Mesendoderm (in vitro differentiated cells): Measurements from ENCODE around the gene RXRA.

ENCODE experiments used
- DNase-seq: peaks from one replicate; pipeline ENCODE4 v3.0.0; 2013
- H2AK5ac ChIP-seq: 2 replicates; pipeline ENCODE4 v1.6.1; 2013; ENCODE audit warnings: low read length, inconsistent platforms
- H2BK120ac ChIP-seq: 2 replicates; pipeline ENCODE4 v1.6.1; 2013; ENCODE audit warnings: low read depth, mild to moderate bottlenecking, low read length, moderate library complexity, mixed read lengths
- H2BK15ac ChIP-seq: replicated peaks from 2 replicates; pipeline ENCODE4 v1.6.1; 2013; ENCODE audit warnings: low read depth, mild to moderate bottlenecking, moderate library complexity
- H2BK5ac ChIP-seq: 2 replicates; pipeline ENCODE4 v1.6.1; 2013; ENCODE audit warnings: low read length, inconsistent platforms
- H3K18ac ChIP-seq: 2 replicates; pipeline ENCODE4 v1.6.1; 2013; ENCODE audit warnings: mild to moderate bottlenecking, low read length, mixed read lengths
- H3K23ac ChIP-seq: one replicate; pipeline ENCODE4 v1.6.1; 2013; ENCODE audit warnings: low read length
- H3K27ac ChIP-seq: 2 replicates; pipeline ENCODE4 v1.5.1; 2013; ENCODE audit warnings: low read depth, mild to moderate bottlenecking, inconsistent platforms, low read length, moderate library complexity
- H3K27me3 ChIP-seq: 2 replicates; pipeline ENCODE4 v1.6.1; 2013; ENCODE audit warnings: low read length, control low read depth, mild to moderate bottlenecking, inconsistent platforms; ENCODE audit not compliant: insufficient read depth, poor library complexity
- H3K36me3 ChIP-seq: 2 replicates; pipeline ENCODE4 v1.6.1; 2013; ENCODE audit warnings: low read length, inconsistent platforms; ENCODE audit not compliant: control insufficient read depth, insufficient read depth
- H3K4ac ChIP-seq: one replicate; pipeline ENCODE4 v1.6.1; 2013; ENCODE audit warnings: low read depth, mild to moderate bottlenecking, low read length, moderate library complexity
- H3K4me1 ChIP-seq: 2 replicates; pipeline ENCODE4 v1.6.1; 2013; ENCODE audit warnings: low read depth, low read length, inconsistent platforms; ENCODE audit not compliant: control insufficient read depth
- H3K4me2 ChIP-seq: 2 replicates; pipeline ENCODE4 v1.6.1; 2013; ENCODE audit warnings: low read length
- H3K4me3 ChIP-seq: 2 replicates; pipeline ENCODE4 v1.5.1; 2013; ENCODE audit warnings: mild to moderate bottlenecking, low read length
- H3K56ac ChIP-seq: one replicate; pipeline ENCODE4 v1.6.1; 2013; ENCODE audit warnings: low read length
- H3K79me1 ChIP-seq: 2 replicates; pipeline ENCODE4 v1.6.1; 2013; ENCODE audit warnings: low read length, inconsistent platforms
- H3K79me2 ChIP-seq: 2 replicates; pipeline ENCODE4 v1.6.1; 2013; ENCODE audit warnings: mild to moderate bottlenecking, low read length; ENCODE audit not compliant: control insufficient read depth, insufficient read depth
- H3K9ac ChIP-seq: 2 replicates; pipeline ENCODE4 v1.6.1; 2013; ENCODE audit warnings: low read length, inconsistent platforms
- H4K5ac ChIP-seq: one replicate; pipeline ENCODE4 v1.6.1; 2013; ENCODE audit warnings: low read length
- H4K8ac ChIP-seq: one replicate; pipeline ENCODE4 v1.6.1; 2013; ENCODE audit warnings: low read depth, mild to moderate bottlenecking, control low read depth, low read length, moderate library complexity
- WGBS: extraction: QIAGEN DNeasy Blood & Tissue Kit; methylation state at CpG from one replicate; pipeline ENCODE4 v1.1.7; 2013; ENCODE audit warnings: low lambda C conversion rate, missing lambda C conversion rate; ENCODE audit not compliant: insufficient coverage; ENCODE audit errors: extremely low coverage; 5-methylcytosine and 5-hydroxymethylcytosine counted together

The RXRA gene

DNA sequence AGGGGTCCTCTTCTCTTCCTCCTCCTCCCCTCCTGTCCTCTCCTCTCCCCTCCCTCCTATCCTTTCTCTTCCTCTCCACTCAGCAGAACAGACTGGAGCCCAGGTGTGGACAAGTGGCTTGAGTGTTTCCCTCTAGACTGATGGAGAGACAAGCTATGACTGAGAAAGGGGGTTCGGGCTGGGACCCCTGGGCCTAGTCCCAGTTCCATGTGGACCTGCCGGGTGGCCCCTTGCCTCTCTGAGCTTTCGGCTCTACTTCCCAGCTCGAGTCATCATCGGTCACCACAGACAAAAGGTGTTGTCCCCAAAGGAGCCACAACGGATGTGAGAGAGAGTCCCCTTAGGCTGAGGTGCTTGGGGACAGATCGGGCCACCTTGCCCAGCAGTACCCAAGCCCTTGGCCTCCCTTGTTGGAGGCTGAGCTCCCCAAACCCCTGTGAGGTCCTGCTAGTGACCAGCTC lies 3.4 kb upstream of the RXRA start:
- Histone ChIP-seq H3K4me3 (no peak overlapping the region), H3K4me1 (peaks cover 1% of the 10 kb centered on the region), H4K8ac (no peak overlapping the region), H3K56ac (no peak overlapping the region), H3K18ac (no peak overlapping the region), H3K23ac (no peak overlapping the region), H3K79me2 (peaks cover 6% of the 10 kb centered on the region), H2BK120ac (no peak overlapping the region), H4K5ac (no peak overlapping the region), H2BK5ac (no peak overlapping the region), H3K27me3 (no peaks in the 10 kb centered on the region), H3K79me1 (peaks cover under 1% of the 10 kb centered on the region), H3K27ac (no peak overlapping the region), H3K9ac (no peak overlapping the region), H3K36me3 (no peaks in the 10 kb centered on the region), H2BK15ac (no peak overlapping the region), H3K4ac (no peak overlapping the region), H2AK5ac (no peak overlapping the region), H3K4me2 (no peak overlapping the region)
- DNase-seq, result no peak
- no CpG with 5 or more reads among the region's 7 CpGs for WGBS

DNA sequence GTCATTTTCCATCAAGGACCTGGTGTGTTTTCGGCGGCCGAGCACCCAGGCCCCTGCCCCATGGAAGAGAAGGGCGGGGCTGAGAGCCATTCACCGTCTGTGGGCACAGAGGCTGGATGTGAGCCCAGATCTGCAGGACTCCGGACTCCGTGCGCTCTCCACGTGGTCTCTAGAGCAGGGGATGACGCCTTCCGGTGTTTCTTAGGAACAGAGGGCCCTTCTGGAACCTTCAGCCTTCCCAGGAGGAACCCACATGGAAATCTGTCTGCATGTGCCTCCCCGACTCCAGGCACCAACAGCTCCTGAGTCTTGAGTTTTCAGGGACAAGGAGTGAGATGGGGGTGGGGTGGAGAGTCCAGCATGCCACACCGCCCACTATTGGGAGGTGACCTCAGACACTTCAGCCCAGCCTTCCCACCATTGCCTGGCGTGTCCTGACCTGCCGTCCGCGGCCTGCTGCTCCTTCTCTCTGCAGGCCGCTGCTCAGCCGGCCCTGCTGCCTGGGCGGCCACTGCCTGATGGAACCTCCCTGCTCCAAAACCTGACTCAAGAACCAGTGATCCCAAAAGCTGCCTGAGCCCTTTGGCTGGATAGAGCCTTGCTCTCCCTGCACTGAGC lies 2.4 kb upstream of the RXRA start:
- peaks cover 1% of the 10 kb centered on the region for H3K4me1 ChIP-seq
- WGBS, result no CpG with 5 or more reads among the region's 20 CpGs

GRCh38 chr9:134324359-134325095 lies 1.7 kb upstream of the RXRA start:
- no peak overlapping the region for H2BK120ac ChIP-seq
- H3K4me3 ChIP-seq, result no peak overlapping the region
- no peak overlapping the region for H3K18ac ChIP-seq
- no peak overlapping the region for H2AK5ac ChIP-seq
- peak overlapping the region; percentile 86 for H3K9ac ChIP-seq
- H3K36me3 ChIP-seq, result no peaks in the 10 kb centered on the region
- H3K56ac ChIP-seq, result peak overlapping the region; percentile 84
- no peak overlapping the region for H4K5ac ChIP-seq
- DNase-seq, result no peak
- no peak overlapping the region for H2BK15ac ChIP-seq
- H3K23ac ChIP-seq, result no peak overlapping the region
- H3K27ac ChIP-seq, result no peak overlapping the region
- no peak overlapping the region for H4K8ac ChIP-seq
- peaks cover 1% of the 10 kb centered on the region for H3K4me1 ChIP-seq
- peaks cover 20% of the 10 kb centered on the region for H3K79me2 ChIP-seq
- H3K4me2 ChIP-seq, result no peak overlapping the region
- WGBS, result no CpG with 5 or more reads among the region's 17 CpGs
- H3K4ac ChIP-seq, result no peak overlapping the region
- H3K79me1 ChIP-seq, result peaks cover 5% of the 10 kb centered on the region
- H3K27me3 ChIP-seq, result no peaks in the 10 kb centered on the region
- H2BK5ac ChIP-seq, result no peak overlapping the region

More for the DNA sequence above, 2.4 kb upstream of the RXRA start:
- Histone ChIP-seq H3K9ac (no peak overlapping the region), H3K79me1 (peaks cover 2% of the 10 kb centered on the region), H3K36me3 (no peaks in the 10 kb centered on the region), H2BK5ac (no peak overlapping the region), H4K5ac (no peak overlapping the region), H3K79me2 (peaks cover 14% of the 10 kb centered on the region), H4K8ac (no peak overlapping the region), H3K4me3 (no peak overlapping the region), H3K27me3 (no peaks in the 10 kb centered on the region), H2BK120ac (no peak overlapping the region), H3K56ac (peak overlapping the region; percentile 52), H3K23ac (no peak overlapping the region), H3K27ac (no peak overlapping the region), H2AK5ac (no peak overlapping the region), H3K4ac (no peak overlapping the region), H3K18ac (no peak overlapping the region), H2BK15ac (no peak overlapping the region), H3K4me2 (no peak overlapping the region)
- peak; percentile 59 for DNase-seq

DNA sequence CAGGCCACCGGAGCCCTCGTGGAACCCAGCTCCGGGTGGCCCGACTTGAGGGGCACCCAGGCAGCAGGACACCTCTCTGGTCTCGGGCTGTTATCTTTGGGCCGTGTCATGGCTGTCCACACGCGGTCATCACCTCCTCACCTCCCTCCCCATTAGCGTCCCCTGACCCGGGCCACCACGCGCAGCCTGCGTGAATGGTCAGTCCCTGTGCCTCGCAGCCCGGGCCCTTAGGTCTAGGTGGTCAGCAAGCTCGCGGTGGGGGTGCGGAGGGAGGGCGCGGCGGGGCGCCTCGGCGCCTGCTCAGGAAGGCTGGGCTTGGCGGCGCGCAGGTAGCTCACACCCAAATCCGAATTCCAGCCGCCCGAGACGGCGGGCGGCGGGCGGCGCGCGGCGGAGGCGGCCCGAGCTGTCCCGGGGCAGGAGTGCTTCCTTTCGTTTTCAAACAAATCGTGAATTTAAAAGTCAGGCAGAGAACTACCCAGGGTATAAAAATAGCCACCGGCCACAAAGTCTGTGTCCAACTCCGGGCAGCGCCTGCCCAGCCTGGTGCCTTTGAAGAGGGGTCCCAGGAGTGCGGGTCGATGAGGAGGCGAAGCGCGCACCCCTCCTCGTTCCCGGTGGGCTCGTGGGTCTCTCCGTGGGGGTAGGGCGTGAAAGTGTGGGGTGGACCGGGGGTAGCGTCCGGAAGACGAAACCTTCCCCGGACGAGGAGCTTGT lies 1.0 kb upstream of the RXRA start:
- Histone ChIP-seq H2AK5ac (no peak overlapping the region), H3K4ac (peak overlapping the region; percentile 38), H2BK120ac (peak overlapping the region; percentile 46), H3K4me1 (peaks cover 1% of the 10 kb centered on the region), H2BK15ac (no peak overlapping the region), H3K79me1 (peaks cover 6% of the 10 kb centered on the region), H4K8ac (no peak overlapping the region), H3K56ac (peak overlapping the region; percentile 98), H3K23ac (peak overlapping the region; percentile 97), H2BK5ac (peak overlapping the region; percentile 57), H3K18ac (peak overlapping the region; percentile 64), H3K36me3 (no peaks in the 10 kb centered on the region), H3K9ac (peak overlapping the region; percentile 86), H3K4me3 (peak overlapping the region; percentile 51), H3K79me2 (peaks cover 28% of the 10 kb centered on the region), H3K27ac (peak overlapping the region; percentile 65), H3K4me2 (peak overlapping the region; percentile 90), H4K5ac (no peak overlapping the region), H3K27me3 (no peaks in the 10 kb centered on the region)
- WGBS, result no CpG with 5 or more reads among the region's 63 CpGs
- DNase-seq, result peak; percentile 68

- H3K4ac ChIP-seq, result peak overlapping the region; percentile 49
- H2AK5ac ChIP-seq, result no peak overlapping the region
- no peak overlapping the region for H4K5ac ChIP-seq
- H3K18ac ChIP-seq, result peak overlapping the region; percentile 77
- H4K8ac ChIP-seq, result peak overlapping the region; percentile 28
- H3K9ac ChIP-seq, result peak overlapping the region; percentile 74
- no peaks in the 10 kb centered on the region for H3K4me1 ChIP-seq
- H2BK5ac ChIP-seq, result no peak overlapping the region
- peak overlapping the region; percentile 42 for H3K4me3 ChIP-seq
- H2BK120ac ChIP-seq, result no peak overlapping the region
- H3K27ac ChIP-seq, result no peak overlapping the region
- H2BK15ac ChIP-seq, result no peak overlapping the region
- no peaks in the 10 kb centered on the region for H3K36me3 ChIP-seq
- H3K79me1 ChIP-seq, result peaks cover 9% of the 10 kb centered on the region
- H3K79me2 ChIP-seq, result peaks cover 44% of the 10 kb centered on the region
- peak; percentile 23 for DNase-seq
- H3K23ac ChIP-seq, result no peak overlapping the region
- WGBS, result no CpG with 5 or more reads among the region's 83 CpGs
- H3K4me2 ChIP-seq, result peak overlapping the region; percentile 66
- peak overlapping the region; percentile 83 for H3K56ac ChIP-seq
- H3K27me3 ChIP-seq, result no peaks in the 10 kb centered on the region
Measured at GRCh38 chr9:134326724-134327601, 708 bp downstream of the RXRA start.
